Psoas muscle (tissue), 8 donors: ENCODE measurements around the gene EME1. TPM values are rescaled to one million over a fixed set of nuclear protein-coding genes. Genes with fewer than 3 reads are reported as not detected.

Source experiments
- ATAC-seq, 4 donors: fragments of 200-7000 bp; cut with Tn5 transposase; one replicate each; pipeline ENCODE4 v1.9.1; 2020; ENCODE audit warnings: moderate library complexity in 3 of 4, mild to moderate bottlenecking in 2 of 4
- DNase-seq, 2 donors: peaks; one replicate each; pipeline ENCODE4 v3.0.0-alpha.2; 2020
- H3K27ac ChIP-seq: fragments of 200-600 bp; one replicate; pipeline ENCODE4 v1.8.0; 2022
- H3K27me3 ChIP-seq, 3 donors: fragments of 200-600 bp in 1 of 3; one replicate each; pipeline versions ENCODE4 v1.6.1 to v1.8.0; 2013 to 2022; ENCODE audit warnings: low read length in 2 of 3, mild to moderate bottlenecking in 2 of 3, moderate library complexity in 1 of 3; ENCODE audit not compliant: insufficient read depth in 3 of 3
- H3K36me3 ChIP-seq, 2 donors: fragments of 200-600 bp in 1 of 2; one replicate each; pipeline versions ENCODE4 v1.6.1 to v1.8.0; 2013 to 2022; ENCODE audit warnings: low read depth in 1 of 2, mild to moderate bottlenecking in 1 of 2, moderate library complexity in 1 of 2; ENCODE audit not compliant: insufficient read depth in 1 of 2
- H3K4me1 ChIP-seq: fragments of 200-600 bp; one replicate; pipeline ENCODE4 v1.8.0; 2022
- H3K4me3 ChIP-seq: fragments of 200-600 bp; one replicate; pipeline ENCODE4 v1.8.0; 2022; ENCODE audit warnings: mild to moderate bottlenecking
- H3K9me3 ChIP-seq: fragments of 200-600 bp; one replicate; pipeline ENCODE4 v1.8.0; 2022
- WGBS, 3 donors: extraction: QIAGEN DNeasy Blood & Tissue Kit; methylation state at CpG; one replicate each; pipeline versions ENCODE4 v1.1.6 to v1.1.7; 2013; 5-methylcytosine and 5-hydroxymethylcytosine counted together
- intact Hi-C, 2 donors: fragments of 100-400 bp; cut with DNase I; formaldehyde crosslinking; loops; one replicate each; pipeline versions ENCODE4 v1.11.0 to v1.14.2; 2022
- polyA plus RNA-seq, 3 donors: library from polyadenylated mRNA; stranded (reverse); fragments of 200-250 nt; gene quantifications; one replicate each; pipeline ENCODE4 v1.2.3, GENCODE V29; 2013
- total RNA-seq, 4 donors: library from RNA; stranded (reverse); fragmentation: NEBNext Ultra II Directional in 2 of 4; extraction: Animal tissue kit (Norgen Biotek cat#: 25700) in 2 of 4; gene quantifications; one replicate each; pipeline versions ENCODE4 v1.2.1 to v1.2.4, GENCODE V29; 2021 to 2023
- TF ChIP-seq, protein P1 (sequence below): fragments of 200-600 bp; IDR thresholded peaks from one replicate; pipeline ENCODE4 v1.8.0; 2022; ENCODE audit warnings: antibody characterized with exemption
- donor health status: healthy with polysubstance abuse.
- donor health status: DM: no; HTN: no; CAD: no; lungs with moderate emphysema.
- donor health status: Bipolar disorder and iron deficiency.
- donor health status: healthy.
- donor health status: DM: yes; HTN: yes; CAD: no.
- donor health status: DM: no; HTN: no; CAD: no.
- donor health status: DM: no; HTN: no; CAD: no.
- donor health status: DM: yes; HTN: yes; CAD: no.

The EME1 gene
- total and polyA plus RNA-seq, 7 donors, result 0.06 to 0.39 (median 0.29) TPM; not detected in 2

DNA sequence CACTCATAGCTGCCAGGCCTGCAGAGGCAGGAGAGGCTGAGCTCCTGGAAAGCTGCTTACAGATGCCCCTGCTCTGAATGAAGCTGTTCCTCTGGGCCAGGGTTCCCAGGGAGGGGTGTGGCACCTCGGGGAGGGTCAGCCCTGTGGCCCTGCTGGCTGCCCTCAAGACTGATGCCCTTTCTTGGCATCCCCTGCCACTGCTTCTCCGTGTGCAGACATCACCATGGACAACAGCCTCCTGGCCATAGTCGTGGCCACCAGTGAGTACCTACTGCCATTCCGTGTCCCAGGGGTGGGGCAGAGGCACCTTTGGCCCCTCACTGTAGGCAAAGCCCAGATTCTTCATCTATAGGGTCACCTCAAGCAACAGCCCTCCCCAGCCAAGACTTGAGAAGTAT lies 9.0 kb upstream of the EME1 start:
- no peaks in the 10 kb centered on the region for H3K9me3 ChIP-seq
- H3K36me3 ChIP-seq, result peaks cover 0 to 62% of the 10 kb centered on the region in 2 donors
- no peak overlapping the region for H3K4me3 ChIP-seq
- TF ChIP-seq, protein P1, sequence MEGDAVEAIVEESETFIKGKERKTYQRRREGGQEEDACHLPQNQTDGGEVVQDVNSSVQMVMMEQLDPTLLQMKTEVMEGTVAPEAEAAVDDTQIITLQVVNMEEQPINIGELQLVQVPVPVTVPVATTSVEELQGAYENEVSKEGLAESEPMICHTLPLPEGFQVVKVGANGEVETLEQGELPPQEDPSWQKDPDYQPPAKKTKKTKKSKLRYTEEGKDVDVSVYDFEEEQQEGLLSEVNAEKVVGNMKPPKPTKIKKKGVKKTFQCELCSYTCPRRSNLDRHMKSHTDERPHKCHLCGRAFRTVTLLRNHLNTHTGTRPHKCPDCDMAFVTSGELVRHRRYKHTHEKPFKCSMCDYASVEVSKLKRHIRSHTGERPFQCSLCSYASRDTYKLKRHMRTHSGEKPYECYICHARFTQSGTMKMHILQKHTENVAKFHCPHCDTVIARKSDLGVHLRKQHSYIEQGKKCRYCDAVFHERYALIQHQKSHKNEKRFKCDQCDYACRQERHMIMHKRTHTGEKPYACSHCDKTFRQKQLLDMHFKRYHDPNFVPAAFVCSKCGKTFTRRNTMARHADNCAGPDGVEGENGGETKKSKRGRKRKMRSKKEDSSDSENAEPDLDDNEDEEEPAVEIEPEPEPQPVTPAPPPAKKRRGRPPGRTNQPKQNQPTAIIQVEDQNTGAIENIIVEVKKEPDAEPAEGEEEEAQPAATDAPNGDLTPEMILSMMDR, result no peak
- no peak for ATAC-seq
- peak in 1 of 2 donors; percentile 42 for DNase-seq
- H3K27me3 ChIP-seq, result no peaks in the 10 kb centered on the region
- no peak overlapping the region for H3K27ac ChIP-seq
- peaks cover 5% of the 10 kb centered on the region for H3K4me1 ChIP-seq
- intact Hi-C loops, result loop anchor here in 1 of 2 donors (5.0 kb wide), 1 partner anchor 103 kb away; the partner anchor contains the start of gene CHAD
- WGBS, 3 donors, result 58 to 63% (median 59%) methylated on average over 4 of the region's 4 CpGs

- Histone ChIP-seq H3K9me3 (no peaks in the 10 kb centered on the region), H3K27me3 (no peaks in the 10 kb centered on the region), H3K4me3 (no peak overlapping the region), H3K36me3 (peaks cover 0 to 64% of the 10 kb centered on the region in 2 donors), H3K27ac (no peak overlapping the region), H3K4me1 (peaks cover 5% of the 10 kb centered on the region)
- 77 to 79% (median 79%) methylated on average over 9 of the region's 9 CpGs for WGBS, 3 donors
- ATAC-seq, result no peak
- no peak for DNase-seq
- intact Hi-C loops, result loop anchor here in 1 of 2 donors (5.0 kb wide), 1 partner anchor 103 kb away; the partner anchor contains the start of gene CHAD
- TF ChIP-seq, protein P1, result no peak
Observed at GRCh38 chr17:50364715-50365114, 8.3 kb upstream of the EME1 start.

- peaks cover 0 to 65% of the 10 kb centered on the region in 2 donors for H3K36me3 ChIP-seq
- WGBS, 3 donors, result 54 to 66% (median 58%) methylated on average over 2 of the region's 2 CpGs
- no peak overlapping the region for H3K27ac ChIP-seq
- H3K4me1 ChIP-seq, result peaks cover 5% of the 10 kb centered on the region
- TF ChIP-seq, protein P1, result no peak
- DNase-seq (no peak), ATAC-seq (no peak)
- intact Hi-C loops, result no loop called here
- no peaks in the 10 kb centered on the region for H3K9me3 ChIP-seq
- H3K27me3 ChIP-seq, result no peaks in the 10 kb centered on the region
- no peak overlapping the region for H3K4me3 ChIP-seq
Observed at GRCh38 chr17:50365165-50365564, 7.9 kb upstream of the EME1 start.

GRCh38 chr17:50365649-50366393 lies 7.2 kb upstream of the EME1 start:
- H3K36me3 ChIP-seq, result peaks cover 0 to 67% of the 10 kb centered on the region in 2 donors
- peaks cover 6% of the 10 kb centered on the region for H3K4me1 ChIP-seq
- intact Hi-C loops, result no loop called here
- no peak overlapping the region for H3K27ac ChIP-seq
- TF ChIP-seq, protein P1, result no peak
- WGBS, 3 donors, result 79 to 84% (median 82%) methylated on average over 14 of the region's 14 CpGs
- no peaks in the 10 kb centered on the region for H3K9me3 ChIP-seq
- H3K4me3 ChIP-seq, result no peak overlapping the region
- DNase-seq (no peak), ATAC-seq (no peak)
- H3K27me3 ChIP-seq, result no peaks in the 10 kb centered on the region
